GM19238 (cell line): Measurements from ENCODE around the gene PRKG1.
A peak's percentile ranks its signal among the peaks of the same experiment; 100 is the strongest.

Experiments used
- DNase-seq: peaks from one replicate; pipeline ENCODE4 v3.0.0; 2011; ENCODE audit warnings: low spot score; ENCODE audit not compliant: insufficient read length

The PRKG1 gene

GRCh38 chr10:51074238-51075028 is at the start of gene PRKG1:
TSS of gene PRKG1 (plus strand) at chr10:51074487.
- DNase-seq = no peak

DNA sequence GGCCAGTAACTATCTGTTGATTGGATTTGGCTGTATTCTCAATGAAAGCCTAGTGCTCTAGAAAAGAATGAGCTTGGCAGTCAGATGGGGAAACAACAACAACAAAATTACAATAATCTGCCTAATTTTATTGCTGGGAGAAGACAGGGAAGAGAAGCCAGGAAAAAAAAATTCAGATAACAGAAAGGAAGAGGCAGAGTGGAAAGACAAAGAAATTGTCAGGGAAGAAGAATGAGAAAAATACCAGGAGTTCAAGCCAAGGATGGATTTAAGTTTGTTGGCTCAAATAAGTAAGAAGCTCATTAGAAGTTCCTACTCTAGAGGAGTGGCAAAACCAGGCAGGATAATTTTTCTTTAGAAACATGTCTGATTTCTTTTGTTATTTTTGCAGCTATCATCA is 45.9 kb upstream of the PRKG1 start:
- DNase-seq = no peak

GRCh38 chr10:51029172-51029641 is 45.1 kb upstream of the PRKG1 start:
- DNase-seq = no peak

- no peak for DNase-seq
Measured at GRCh38 chr10:51030480-51030879, 43.8 kb upstream of the PRKG1 start.

GRCh38 chr10:51031950-51032349 is 42.3 kb upstream of the PRKG1 start:
- DNase-seq = no peak

DNA sequence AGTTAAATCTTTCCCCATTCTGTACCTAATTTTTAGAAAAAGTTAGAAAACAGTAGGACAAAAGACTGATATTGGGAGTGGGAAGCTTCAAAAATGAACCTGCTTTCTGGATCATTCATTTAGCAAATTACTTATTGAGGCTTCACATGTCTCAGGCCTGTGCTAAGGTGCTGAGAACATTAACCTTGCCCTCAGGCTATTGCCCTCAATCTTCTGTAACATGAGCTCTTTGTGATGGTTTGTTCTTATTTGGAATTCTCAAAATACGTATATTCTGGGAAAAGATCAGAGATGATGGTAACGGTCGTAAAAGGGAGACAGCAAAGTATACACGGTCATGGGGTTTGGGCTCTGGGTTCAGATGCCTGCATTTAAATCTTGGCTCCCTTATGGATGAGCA is 39.5 kb upstream of the PRKG1 start:
- no peak for DNase-seq

DNA sequence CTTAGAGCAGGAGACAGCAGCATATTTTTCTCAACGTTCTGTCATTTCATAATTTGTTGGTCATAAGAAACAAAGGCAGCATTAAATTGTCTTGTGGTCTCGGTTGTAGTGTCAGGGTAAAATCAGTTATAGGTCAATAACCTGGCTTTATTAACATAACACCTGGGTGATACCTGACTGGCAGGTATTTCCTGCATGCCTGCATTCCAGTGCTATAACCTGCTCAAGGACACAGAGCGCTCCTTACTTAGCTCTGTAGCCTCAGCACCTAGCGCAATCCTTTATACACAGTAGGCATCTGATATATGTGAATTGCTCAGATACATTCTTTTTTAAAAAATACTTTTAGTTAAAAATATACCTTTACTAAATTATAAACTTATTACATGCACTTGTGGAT is 38.9 kb upstream of the PRKG1 start:
- DNase-seq = no peak

DNA sequence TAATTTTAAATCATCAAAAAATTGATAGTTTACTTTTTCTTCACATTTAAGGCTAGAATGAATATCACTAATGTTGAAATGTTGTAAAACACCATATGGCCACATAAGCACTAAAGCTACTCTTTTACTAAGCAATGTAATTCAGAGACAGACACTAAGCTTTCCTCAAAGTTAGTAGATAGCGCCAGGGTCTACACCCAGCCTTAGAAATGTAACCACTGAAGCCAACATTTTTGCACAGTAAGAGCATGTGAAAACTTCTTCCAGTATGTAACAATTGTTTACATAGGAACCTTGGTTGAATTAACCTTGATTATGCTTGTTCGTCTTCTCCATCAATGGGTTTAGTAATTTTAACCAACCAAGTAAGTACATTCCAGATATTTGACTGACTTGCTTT is 28.4 kb upstream of the PRKG1 start:
- no peak for DNase-seq

GRCh38 chr10:51046654-51047053 is 27.6 kb upstream of the PRKG1 start:
- DNase-seq = no peak

DNA sequence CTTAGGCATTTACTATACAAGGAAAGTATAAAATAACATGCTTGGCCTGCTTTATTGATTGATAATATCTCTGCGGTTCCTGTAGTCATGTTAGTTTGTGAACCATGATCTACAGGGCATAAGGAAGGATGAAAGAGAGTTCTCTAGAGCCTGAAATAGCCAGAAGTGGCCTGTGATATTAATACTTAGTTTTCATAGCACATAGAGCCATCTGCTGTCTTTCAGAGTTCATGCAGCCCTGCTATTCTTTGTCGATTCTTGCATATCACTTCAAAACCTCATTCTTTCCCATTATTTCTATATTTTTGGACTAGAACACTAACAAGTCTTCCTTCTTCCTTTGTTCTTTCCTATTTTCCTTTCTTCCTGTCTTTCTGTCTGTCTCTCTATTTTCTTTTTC is 26.4 kb upstream of the PRKG1 start:
- no peak for DNase-seq

DNA sequence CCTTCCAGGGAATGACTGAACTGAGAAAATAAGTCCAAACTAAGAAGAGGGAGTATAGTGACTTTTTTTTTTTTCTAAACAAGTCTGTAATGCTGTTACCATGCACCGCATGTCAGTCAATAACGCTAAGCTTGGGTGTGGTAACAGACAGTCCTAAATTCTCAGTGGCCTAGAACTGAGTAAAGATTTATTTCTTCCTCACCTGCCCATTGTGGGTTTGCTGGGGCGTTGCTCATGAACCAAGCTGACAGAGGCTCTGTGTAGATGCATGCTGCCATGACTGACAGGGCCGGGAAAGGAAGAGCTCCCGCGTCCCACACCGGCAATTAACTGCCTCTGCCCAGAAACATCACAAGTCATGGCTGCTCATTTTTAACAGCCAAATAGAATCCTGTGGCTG is 25.5 kb upstream of the PRKG1 start:
- DNase-seq = no peak

GRCh38 chr10:51052163-51052562 is 22.1 kb upstream of the PRKG1 start:
- no peak for DNase-seq

DNA sequence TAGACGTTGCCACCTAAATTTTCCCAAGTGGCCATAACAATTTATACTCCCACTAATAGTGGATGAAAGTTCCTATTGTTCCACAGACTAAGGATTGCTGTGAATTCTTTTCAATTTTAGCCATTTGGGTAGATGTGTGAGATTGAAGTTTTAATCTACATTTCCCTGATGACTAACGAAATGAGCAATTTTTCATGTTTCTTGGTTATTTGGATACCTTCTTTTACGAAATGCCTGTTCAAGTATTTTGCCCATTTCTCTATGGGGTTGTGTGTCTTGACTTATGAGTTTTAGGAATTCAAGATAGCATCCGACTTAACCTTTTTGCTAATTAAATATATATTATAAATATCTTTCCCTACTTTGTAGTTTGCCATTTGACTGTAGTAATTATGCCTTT is 16.4 kb upstream of the PRKG1 start:
- no peak for DNase-seq

- DNase-seq = no peak
Measured at GRCh38 chr10:51063166-51063565, 11.1 kb upstream of the PRKG1 start.

DNA sequence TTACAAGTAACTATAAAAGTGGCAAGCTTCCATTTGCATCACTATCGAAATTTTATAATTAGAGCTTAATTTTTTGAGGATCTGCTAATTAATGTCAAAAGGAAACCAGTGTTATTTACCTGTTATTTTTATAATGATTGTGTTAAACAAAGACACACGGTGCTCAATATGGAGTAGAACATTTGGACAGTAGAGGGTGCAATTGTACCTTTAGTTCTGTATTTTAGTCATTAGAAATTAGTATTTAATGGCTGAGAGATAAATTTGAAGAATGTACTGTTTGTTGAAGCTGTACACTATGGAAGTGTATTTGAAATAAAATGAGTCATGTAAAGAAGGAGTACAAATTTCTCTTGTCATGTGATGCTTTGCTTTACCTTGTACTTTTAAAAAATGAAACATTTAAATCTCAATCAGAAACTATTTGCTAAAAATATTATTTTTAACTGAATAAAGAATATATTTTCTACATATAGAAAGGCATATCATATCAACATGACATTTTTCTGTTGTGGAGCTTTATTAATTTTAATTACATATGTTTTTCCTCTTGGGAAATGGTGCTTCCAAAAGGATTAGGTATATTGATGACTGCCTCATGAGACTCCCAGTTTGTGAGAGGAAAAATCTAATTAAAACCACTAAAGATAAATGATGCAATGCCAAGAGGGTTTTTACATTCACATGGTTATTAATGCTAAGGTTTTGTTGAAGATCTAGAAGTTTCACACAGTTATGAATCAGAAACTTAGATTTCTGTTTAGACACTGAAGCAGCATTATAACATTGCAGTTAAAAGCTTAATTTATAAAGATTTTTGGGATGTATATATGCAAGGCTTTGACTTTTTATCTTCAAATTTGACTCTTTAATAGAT is 10.4 kb upstream of the PRKG1 start:
- DNase-seq = no peak

GRCh38 chr10:51066231-51066630 is 8.1 kb upstream of the PRKG1 start:
- DNase-seq = no peak

GRCh38 chr10:51072210-51072609 is 2.1 kb upstream of the PRKG1 start:
- no peak for DNase-seq

DNA sequence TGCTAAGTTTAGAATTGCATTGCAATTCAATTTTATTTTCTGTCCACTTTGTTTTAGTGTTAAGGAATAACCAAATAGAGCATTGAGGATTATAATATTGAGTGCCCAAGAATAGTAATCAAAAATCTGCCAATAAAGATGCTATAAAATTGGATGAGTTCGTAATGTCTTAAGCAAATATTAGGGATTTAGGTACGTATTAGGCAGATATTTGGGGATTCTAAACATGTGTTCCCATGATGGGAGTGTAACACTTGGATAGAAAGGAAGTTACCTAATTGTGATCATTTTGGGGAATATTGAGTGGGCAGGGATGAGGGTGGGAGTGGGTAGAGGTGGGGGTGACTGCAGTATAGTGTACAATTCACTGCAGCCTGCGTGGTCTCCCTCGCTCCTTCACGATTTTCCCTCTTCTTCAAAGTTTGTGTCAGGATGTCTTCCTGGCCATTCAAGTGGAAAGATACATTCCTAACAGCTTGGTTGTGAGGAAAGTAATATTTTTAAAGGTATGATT is 1.3 kb upstream of the PRKG1 start:
- DNase-seq = no peak

DNA sequence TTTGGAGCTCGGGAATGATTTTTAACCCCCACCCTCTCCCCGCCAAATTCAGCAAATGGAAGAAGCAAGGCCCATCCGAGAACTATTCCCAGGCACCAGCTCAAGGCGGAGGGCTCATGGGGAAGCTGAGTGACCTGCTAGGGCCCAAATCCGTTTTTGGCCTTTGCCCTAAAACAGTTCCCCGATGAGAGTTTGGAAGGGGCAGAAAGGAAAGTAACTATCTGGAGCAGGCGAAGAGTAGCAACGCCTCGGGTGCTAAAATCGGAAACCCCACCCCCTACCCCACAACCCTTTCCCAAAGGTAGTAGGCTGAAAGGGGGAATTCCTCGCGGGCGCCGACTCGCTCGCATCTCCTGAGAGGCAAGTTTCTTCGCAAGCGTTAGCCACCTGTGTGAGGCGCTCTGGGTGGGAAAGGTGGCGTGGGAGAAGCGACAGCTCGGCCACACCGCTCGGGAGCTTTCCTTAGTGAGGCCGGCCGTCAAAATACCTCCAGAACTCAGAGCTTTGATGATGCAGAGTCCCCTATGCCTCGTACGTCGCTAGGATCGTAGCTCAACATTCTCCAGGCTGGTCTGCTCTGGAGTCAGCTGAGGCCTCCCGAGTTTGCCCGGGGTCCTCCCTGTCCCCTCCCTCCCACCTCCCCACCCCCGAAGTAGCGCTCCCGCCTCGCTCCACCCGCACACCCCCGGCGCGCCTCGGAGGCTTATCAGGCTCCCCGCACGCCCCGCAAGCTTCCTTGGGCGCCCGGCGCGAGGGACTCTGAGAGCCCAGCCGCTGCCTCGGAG is 642 bp upstream of the PRKG1 start:
- DNase-seq = peak; percentile 4

GRCh38 chr10:51075043-51075872 is 971 bp downstream of the PRKG1 start:
- no peak for DNase-seq

DNA sequence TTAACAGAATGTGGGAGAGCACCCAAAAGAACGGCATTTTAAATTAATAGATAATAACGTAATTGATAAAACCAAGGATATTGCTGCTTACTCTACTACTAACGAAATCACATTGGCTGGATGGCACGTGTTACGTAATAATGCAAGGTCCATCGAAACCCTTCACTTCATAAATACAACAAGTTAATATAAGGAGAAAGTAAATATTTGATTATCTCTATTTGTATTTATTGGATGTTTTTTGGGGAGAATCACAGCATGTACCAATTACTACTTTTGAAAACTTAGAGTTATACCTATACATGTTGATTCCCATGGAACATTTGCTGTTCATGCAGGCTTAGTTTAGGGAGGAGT is 1.6 kb downstream of the PRKG1 start:
- DNase-seq = no peak
